ENCODE data around the gene IFNL1. TPM values are rescaled to one million over a fixed set of nuclear protein-coding genes. Genes with fewer than 3 reads are reported as not detected.

Gene IFNL1
- total RNA-seq, 4 donors from 2014 or later: not detected

DNA sequence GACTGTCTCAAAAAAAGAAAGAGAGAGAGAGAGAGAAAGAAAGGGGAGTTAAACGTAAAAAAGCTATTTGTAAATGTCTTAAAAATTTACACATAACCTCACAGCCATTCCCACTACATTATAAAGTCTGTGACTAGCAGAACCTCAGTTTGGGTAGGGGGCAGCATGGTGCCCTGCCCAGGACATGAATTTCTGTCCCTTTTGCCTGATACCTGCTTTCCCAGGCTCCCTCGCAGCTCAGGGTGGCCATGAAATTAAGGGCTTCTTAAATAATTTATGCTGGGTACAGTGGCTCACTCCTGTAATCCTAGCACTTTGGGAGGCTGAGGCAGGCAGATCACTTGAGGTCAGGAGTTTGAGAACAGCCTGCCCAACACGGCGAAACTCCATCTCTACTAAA lies 4.8 kb downstream of the IFNL1 start:
- 77 to 84% methylated on average over 4 of the region's 4 CpGs for WGBS, 2 donors
- H3K36me3 ChIP-seq: no peaks in the 10 kb centered on the region
- no peak overlapping the region for H3K4me3 ChIP-seq (replicated peaks in 1 of 3)
- H3K4me1 ChIP-seq: no peaks in the 10 kb centered on the region
- no peaks in the 10 kb centered on the region for H3K9me3 ChIP-seq
- H3K27me3 ChIP-seq: no peaks in the 10 kb centered on the region
- intact Hi-C loops (cut with DNase I): no loop called here
- no peak overlapping the region for H3K27ac ChIP-seq
- TF ChIP-seq, protein P1, sequence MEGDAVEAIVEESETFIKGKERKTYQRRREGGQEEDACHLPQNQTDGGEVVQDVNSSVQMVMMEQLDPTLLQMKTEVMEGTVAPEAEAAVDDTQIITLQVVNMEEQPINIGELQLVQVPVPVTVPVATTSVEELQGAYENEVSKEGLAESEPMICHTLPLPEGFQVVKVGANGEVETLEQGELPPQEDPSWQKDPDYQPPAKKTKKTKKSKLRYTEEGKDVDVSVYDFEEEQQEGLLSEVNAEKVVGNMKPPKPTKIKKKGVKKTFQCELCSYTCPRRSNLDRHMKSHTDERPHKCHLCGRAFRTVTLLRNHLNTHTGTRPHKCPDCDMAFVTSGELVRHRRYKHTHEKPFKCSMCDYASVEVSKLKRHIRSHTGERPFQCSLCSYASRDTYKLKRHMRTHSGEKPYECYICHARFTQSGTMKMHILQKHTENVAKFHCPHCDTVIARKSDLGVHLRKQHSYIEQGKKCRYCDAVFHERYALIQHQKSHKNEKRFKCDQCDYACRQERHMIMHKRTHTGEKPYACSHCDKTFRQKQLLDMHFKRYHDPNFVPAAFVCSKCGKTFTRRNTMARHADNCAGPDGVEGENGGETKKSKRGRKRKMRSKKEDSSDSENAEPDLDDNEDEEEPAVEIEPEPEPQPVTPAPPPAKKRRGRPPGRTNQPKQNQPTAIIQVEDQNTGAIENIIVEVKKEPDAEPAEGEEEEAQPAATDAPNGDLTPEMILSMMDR (IDR thresholded peaks at IDR 0.05): no peak
- no peak for TF ChIP-seq POLR2A (IDR thresholded peaks at IDR 0.05)
- DNase-seq: no peak

DNA sequence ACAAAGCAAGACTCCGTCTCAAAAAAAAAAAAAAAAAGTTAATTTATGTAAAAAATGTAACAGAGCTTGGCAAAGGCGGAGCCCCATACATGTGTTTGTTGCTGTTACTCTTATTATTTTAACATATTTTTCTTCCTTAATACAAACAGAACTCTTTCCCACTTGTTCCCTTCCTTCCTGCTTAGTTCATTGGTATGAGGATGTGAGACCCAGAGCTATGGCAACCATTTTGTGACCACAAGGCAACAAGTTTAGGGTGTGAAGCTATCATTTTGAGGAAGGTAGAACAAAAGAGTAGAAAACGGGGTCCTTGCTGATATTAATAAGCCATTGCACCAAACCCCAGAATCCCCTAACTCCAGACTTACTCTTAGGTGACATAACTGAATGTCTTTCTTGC lies 5.4 kb downstream of the IFNL1 start:
- intact Hi-C loops (cut with DNase I): no loop called here
- TF ChIP-seq, protein P1 (IDR thresholded peaks at IDR 0.05): no peak
- TF ChIP-seq POLR2A (IDR thresholded peaks at IDR 0.05): no peak
- no peak overlapping the region for H3K27ac ChIP-seq
- no peaks in the 10 kb centered on the region for H3K27me3 ChIP-seq
- 85 to 90% methylated on average over 3 of the region's 3 CpGs for WGBS, 2 donors
- H3K4me1 ChIP-seq: no peaks in the 10 kb centered on the region
- no peaks in the 10 kb centered on the region for H3K9me3 ChIP-seq
- H3K4me3 ChIP-seq (replicated peaks in 1 of 3): no peak overlapping the region
- H3K36me3 ChIP-seq: no peaks in the 10 kb centered on the region
- no peak for DNase-seq

DNA sequence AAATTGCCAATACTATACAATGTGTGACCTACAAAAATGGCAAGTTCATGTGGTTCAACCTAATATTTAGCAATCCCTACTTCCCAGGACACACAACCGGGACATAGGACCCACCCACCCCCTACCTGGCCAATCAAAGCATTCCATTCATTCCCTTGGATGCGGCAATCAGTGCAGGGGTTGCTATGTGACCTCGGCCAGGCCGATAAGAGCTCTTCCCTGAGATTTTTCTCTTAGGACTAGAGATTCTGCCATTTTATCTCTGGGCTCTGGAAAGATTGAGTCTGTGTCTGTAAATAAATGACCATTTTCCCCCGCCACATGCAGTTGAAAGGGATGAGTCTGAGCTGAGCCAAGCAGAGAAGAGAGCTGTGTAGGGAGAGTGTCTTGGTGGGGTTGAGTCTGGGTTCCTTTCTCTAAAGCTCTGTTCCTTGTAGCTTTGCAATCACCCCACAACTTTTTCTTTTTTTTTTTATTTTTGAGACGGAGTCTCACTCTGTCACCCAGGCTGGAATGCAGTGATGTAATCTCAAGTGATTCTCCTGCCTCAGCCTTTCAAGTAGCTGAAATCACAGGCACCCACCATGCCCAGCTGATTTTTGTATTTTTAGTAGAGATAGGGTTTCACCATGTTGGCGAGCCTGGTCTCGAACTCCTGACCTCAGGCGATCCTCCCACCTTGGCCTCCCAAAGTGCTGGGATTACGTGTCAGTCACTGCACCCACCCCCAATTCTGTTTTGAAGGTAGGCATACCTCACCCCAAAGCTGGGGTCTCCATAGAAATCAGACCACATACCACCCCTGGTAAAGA lies 7.4 kb downstream of the IFNL1 start:
- Histone ChIP-seq H3K4me1 (peaks cover 12 to 14% of the 10 kb centered on the region in 2 donors), H3K36me3 (no peaks in the 10 kb centered on the region), H3K9me3 (no peaks in the 10 kb centered on the region), H3K27me3 (peaks cover 13% of the 10 kb centered on the region), H3K27ac (no peak overlapping the region), H3K4me3 (replicated peaks in 1 of 3) (no peak overlapping the region)
- no peak for DNase-seq
- intact Hi-C loops (cut with DNase I): no loop called here
- TF ChIP-seq, protein P1 (IDR thresholded peaks at IDR 0.05): no peak
- TF ChIP-seq POLR2A (IDR thresholded peaks at IDR 0.05): no peak
- 38 to 47% methylated on average over 10 of the region's 10 CpGs for WGBS, 2 donors

DNA sequence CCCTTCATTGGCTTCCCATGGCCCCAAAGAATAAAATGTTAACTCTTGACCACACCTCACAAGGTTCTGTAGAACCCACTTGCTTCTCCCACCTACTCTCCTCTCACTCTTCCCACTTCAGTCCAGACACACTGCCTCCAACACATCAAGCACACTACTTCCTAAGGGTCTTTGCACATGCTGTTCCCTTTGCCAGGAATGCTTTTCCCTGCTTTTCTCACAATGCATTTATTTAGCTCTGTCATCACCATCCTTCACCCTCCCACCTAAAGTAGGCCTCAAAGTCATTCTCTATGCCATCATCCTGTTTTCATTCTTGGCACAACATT lies 7.9 kb downstream of the IFNL1 start:
- Histone ChIP-seq H3K4me3 (replicated peaks in 1 of 3) (no peak overlapping the region), H3K27me3 (peaks cover 13% of the 10 kb centered on the region), H3K27ac (no peak overlapping the region), H3K36me3 (no peaks in the 10 kb centered on the region), H3K4me1 (peaks cover 12 to 14% of the 10 kb centered on the region in 2 donors), H3K9me3 (no peaks in the 10 kb centered on the region)
- no peak for DNase-seq
- intact Hi-C loops (cut with DNase I): no loop called here
- TF ChIP-seq, protein P1 (IDR thresholded peaks at IDR 0.05): no peak
- TF ChIP-seq POLR2A (IDR thresholded peaks at IDR 0.05): no peak

DNA sequence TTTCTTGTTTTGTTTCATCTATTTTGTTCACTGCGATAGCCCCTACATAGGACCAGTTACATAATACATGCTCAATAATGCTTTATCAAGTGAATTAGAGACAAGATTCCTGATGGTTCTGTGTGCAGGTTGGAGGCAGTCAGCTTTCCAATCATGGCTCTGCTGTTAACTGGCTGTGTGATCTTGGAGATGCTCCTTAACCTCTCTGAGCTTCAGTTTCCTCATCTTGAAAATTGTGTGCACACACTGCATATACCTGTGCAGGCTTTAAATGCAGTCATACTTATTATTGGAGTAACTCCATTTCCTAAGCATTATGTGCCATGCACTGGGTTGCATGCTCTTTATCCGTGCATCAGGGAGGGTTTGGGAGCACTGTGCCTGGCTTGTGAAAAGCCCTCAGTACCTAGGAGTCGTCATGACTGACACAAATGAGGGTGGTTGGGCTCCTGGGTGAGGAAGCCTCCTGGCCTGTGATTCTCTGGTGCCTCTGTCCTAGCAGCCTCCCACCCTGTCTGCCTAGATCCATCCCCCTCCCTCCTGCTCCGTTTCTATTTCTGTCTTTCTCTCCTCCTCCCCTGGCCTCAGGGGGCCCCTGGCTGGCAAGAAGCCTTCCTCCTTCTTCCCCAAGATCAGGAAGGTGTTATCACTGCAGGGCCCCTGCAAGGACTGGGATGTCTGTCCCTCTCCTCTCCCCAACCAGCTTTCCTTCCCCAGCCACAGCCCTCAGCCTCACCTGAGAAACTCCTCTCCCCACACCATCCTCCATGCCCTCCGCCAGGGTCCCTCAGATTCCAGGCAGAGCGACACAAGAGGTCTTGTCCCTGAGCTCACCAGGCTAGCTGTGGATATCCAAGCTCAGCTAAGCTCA lies 8.7 kb downstream of the IFNL1 start:
- DNase-seq: no peak
- intact Hi-C loops (cut with DNase I): no loop called here
- TF ChIP-seq POLR2A (IDR thresholded peaks at IDR 0.05): no peak
- TF ChIP-seq, protein P1 (IDR thresholded peaks at IDR 0.05): no peak
- Histone ChIP-seq H3K36me3 (no peaks in the 10 kb centered on the region), H3K27ac (no peak overlapping the region), H3K4me1 (peaks cover 12 to 14% of the 10 kb centered on the region in 2 donors), H3K27me3 (peaks cover 13% of the 10 kb centered on the region), H3K4me3 (replicated peaks in 1 of 3) (no peak overlapping the region), H3K9me3 (no peaks in the 10 kb centered on the region)
- 36 to 42% methylated on average over 5 to 6 of the region's 6 CpGs for WGBS, 2 donors

Data from thyroid gland (tissue), 4 donors.